COLO829 (cell line): ENCODE measurements around the gene TRIM41.
A peak's percentile ranks its signal among the peaks of the same experiment; 100 is the strongest.

Experiments used
- DNase-seq: peaks from one replicate; pipeline ENCODE4 v3.0.0; 2012; ENCODE audit warnings: low spot score

The TRIM41 gene

DNA sequence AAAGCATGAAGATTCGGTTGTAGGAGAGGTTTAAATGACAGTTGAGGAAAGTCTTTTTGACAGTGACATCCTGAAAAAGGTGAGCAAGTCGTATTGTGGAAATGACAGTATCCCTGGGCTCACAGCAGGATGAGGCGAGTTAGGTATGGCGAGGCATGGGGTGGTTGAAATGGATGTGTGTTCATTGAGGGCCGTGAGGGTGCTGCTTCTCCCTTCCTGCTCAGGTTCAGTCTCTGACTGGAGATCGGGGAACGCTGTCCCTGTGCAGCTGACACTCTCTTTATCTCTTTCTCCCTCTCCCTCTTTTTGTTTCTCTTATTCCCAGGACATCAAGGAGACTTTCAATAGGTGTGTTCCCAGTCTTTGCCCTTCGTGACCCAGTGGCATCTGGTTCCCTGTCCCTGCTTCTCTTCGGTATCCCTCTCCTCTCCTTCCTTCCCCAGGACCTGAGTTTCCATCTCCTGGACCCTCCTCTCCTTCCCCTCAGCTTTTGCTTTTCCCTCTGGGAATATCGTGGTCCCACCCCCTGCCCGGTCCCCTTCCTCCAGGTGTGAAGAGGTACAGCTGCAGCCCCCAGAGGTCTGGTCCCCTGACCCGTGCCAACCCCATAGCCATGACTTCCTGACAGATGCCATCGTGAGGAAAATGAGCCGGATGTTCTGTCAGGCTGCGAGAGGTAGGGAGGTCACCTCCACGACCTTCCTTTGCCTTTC is 10.2 kb downstream of the TRIM41 start:
- DNase-seq = no peak

DNA sequence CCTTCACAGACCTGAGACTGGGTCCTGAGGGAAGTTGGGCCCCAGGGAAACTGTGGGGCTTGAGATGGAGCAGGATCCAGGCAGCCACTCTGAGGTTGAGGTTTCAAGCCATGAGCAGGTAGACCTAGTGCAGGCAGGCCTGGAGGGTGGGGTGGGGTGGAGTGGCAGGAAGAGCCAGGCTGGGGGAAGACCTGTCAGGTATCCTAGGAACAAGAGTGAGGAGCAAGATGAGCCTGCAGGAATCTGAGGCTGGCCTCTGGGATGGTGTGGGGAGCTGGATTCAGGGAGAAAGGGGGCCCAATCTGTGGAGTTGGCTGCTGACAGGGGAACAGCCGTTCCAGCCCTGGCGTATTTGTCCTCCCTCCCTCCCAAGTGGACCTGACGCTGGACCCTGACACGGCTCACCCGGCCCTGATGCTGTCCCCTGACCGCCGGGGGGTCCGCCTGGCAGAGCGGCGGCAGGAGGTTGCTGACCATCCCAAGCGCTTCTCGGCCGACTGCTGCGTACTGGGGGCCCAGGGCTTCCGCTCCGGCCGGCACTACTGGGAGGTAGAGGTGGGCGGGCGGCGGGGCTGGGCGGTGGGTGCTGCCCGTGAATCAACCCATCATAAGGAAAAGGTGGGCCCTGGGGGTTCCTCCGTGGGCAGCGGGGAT is 10.8 kb downstream of the TRIM41 start:
- no peak for DNase-seq

DNA sequence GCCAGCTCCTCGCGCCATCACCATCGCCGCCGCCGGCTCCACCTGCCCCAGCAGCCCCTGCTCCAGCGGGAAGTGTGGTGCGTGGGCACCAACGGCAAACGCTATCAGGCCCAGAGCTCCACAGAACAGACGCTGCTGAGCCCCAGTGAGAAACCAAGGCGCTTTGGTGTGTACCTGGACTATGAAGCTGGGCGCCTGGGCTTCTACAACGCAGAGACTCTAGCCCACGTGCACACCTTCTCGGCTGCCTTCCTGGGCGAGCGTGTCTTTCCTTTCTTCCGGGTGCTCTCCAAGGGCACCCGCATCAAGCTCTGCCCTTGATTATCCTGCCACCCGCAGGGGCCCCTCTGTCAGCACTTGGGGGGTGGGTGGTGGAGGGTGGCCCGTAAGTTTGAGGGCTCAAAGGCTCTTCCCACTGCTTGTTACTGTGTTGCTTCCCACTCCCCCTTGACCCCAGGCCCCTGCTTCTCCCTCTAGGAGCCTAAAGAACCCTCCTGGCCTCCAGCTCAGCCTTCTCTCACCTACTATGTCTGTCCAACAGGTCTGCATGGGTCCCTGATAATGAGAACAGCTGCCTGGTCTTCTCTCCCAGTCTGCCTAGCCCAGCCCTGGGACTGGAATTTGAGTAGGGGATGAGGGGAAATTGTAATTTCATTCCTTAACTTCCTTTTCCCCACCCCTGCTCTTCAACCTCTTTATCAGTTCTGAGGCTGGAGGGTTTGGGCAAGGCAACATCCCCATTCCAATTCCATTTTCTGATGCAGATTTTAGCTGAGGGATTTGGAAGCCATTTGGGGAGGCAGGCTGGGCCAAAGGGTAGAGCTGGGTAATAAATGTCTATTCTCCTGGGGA is 11.6 kb downstream of the TRIM41 start:
- no peak for DNase-seq

DNA sequence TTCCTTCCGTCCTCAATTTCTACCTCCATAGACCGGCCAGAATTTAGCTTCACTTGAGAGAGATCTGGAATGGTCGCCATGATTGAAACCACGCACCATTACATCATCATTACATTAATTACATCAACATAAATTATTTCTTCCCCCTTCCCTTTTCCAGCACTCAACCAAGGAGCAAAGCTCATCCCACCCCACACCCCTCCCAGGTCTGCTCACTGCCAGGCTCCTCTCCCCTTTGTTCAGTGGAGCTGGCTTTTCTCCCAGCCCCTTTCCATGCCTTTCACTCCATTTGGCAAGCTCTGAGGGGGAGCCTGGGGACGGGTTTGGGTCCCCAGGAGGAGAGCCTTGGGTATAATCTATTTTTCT is 12.2 kb downstream of the TRIM41 start:
- DNase-seq = no peak

DNA sequence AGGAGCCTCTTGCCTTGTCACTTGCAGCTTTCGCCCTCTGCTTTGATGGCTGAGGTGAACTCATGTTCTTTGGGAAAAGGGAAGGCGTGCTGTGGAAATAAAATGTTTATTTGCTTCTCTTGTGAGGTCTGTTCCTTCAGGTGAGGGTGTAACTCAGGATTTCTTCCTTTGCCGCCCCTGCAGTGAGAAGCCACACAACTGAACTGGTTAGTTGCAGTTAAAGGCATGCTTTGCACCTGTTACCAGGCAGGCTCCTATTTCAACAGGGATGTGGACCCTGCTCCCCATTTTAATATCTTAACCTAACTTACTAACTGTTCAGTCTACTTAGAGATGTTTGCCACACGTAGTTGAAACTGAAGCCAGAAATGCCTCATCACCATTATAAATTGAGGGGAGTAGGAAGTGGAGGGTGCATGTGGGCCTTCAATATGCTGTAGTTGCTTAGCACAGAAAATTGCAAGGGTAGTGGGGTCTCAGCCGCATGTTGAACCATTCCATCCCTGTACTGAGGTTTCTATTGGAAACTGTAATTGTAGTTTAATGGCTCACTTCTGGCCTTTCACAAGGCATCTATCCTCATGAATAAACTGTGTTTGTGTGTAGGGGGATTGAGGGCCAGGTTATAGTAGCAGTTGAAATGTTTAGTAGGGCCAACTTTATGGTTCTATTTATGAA is 12.7 kb downstream of the TRIM41 start:
- DNase-seq = no peak

DNA sequence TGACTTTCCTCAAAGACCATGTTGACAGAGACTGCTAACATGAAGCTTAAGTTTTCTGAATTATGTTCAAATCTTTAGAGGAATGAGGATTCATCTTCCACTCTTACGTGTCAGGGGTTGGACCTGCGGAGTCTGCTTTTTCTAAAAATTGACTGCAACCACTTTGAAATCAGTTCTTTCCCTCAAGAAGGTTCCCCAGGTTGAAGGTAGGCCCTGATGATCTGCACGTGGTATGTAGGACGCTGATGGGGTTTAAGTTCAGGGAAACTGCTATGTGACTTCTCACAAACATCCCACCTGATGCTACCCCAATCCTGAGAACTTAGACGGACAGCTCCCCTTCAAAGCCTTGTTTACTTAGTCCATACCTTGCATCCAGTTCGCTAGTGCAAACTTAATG is 13.4 kb downstream of the TRIM41 start:
- DNase-seq = no peak

DNA sequence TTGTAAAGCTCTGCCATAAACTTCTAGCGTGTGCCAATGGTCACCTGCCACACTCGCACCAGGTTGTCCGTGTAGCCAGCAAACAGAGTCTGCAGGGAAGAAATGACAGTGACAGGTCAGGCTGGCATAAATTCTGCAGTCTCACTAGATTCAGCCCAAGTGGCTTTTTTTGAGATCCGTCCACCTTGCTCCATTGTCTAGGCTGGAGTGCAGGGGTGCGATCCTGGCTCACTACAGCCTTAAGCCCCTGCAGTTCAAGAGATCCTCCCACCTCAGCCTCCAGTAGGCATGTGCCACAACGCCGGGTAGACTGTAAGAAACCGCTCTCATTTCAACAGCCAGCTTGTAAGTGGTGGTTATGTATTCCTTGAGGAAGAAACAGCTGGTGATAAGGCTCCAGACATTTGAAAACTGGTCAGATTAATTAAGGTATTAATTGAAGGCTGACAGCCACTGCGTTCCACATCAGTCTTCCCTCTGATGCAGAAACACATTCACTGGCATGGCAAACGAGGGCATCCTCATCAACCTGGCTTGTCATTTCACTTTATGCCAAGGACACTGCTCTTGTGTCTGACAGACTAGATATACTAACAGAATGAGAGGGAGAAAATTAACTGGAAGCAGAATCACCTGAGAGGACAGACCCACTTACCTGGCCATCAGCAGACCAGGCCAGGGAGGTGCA is 14.0 kb downstream of the TRIM41 start:
- DNase-seq = no peak

DNA sequence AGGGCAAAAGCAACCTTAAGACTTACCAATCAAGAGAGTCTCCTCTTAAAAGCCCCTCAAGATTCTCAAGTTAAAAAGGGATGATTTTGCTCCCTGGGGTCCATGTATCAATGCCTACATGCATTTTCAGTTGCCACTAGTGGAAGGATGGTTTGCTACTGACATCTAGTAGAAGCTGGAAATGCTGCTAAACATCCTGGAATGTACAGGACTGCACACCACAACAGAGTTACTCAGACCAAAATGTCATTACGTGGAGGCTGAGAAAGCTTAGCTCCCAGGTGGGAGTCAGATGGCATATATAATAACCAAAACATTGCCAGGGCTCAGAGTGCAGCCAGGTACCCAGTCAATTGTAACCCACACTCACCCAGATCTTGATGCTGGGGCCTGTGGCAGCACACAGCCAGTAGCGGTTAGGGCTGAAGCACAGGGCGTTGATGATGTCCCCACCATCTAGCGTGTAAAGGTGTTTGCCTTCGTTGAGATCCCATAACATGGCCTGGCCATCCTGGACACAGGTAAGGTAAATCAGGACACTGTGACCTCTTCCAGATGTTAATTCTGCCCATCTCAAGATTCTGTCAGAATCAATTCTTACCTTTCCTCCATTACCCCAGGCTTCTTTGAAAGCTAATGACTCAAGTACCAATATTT is 14.8 kb downstream of the TRIM41 start:
- DNase-seq = no peak

DNA sequence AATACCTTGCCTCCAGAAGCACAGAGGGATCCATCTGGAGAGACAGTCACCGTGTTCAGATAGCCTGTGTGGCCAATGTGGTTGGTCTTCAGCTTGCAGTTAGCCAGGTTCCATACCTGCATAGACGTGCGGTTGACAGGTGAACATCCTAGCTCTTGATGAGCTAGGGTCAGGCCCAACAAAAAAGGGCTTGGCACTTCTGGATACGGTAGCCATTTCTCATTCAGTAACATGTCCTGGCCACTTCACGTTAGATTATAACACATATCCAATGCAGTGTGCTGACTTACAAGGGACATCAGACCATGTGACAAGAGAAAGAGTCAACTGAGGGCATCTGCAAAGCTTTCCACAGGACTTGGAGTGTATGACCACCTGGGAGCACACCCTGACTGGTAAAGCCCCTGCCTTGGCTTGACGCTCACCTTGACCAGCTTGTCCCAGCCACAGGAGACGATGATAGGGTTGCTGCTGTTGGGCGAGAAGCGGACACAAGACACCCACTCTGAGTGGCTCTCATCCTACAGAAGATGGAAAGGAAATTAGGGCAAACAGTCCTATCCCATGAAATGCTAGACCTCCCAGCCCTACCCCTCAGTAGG is 16.1 kb downstream of the TRIM41 start:
- no peak for DNase-seq

DNA sequence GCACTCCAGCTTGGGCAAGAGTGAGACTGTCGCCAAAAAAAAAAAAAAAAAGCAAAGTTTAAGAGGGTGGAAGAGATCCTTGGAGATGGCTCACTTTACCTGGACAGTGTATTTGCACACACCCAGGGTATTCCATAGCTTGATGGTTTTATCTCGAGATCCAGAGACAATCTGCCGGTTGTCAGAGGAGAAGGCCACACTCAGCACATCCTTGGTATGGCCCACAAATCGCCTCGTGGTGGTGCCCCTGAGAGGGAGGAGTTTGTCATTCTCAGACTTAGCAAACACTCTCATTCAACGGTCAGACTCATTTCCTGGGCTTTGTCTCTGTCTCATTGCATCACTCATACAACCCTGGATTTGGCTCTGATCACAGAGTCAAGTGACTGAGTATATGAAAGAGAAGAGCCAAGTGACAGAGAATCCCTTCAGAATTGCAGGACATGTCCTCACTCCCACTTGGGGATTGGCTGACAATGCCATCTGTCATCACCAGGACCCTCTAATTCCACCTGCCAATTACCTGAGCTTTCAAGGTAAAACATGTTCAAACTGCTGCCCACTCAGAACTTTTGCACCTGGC is 18.4 kb downstream of the TRIM41 start:
- no peak for DNase-seq

DNA sequence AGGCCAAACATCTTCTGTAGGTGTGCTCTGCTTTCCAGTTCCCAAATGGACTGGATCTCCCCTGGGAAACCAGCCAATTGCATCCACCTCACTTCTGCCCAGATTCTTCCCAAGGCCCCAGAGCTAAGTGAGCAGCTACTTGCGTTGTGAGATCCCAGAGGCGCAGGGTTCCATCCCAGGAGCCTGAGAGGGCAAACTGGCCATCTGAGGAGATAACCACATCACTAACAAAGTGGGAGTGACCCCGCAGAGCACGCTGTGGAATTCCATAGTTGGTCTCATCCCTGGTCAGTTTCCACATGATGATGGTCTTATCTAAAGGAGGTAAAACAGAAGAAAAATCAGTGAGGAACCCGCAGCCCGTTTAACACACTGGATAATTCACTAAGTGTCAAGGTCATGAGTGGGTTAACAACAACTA is 19.0 kb downstream of the TRIM41 start:
- DNase-seq = no peak

DNA sequence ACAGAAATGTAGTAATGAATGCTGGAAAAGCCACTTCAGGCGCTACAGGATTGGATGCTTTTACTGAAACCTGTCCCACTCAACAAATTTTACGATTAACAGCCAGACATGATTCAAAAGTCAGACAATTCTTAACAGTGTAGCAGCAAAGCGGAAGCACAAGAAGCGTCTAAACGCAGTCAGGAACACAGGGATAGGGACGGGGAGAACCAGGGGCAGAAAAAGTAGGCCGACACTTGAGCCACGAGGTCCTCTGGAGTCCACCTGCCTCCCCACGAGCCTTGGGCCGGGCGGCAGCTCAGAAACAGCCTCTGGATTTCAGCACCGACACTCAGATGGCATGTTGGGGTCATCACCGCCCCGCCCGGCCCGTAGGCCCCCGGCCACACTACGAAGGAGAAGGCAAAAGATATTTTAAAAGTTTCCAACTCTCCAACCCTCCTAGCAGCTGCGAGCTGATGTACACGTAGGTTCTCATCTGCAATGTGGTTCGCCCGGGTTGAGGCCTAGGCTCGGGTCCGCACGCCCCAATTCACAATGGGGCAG is 20.0 kb downstream of the TRIM41 start:
- DNase-seq = no peak

DNA sequence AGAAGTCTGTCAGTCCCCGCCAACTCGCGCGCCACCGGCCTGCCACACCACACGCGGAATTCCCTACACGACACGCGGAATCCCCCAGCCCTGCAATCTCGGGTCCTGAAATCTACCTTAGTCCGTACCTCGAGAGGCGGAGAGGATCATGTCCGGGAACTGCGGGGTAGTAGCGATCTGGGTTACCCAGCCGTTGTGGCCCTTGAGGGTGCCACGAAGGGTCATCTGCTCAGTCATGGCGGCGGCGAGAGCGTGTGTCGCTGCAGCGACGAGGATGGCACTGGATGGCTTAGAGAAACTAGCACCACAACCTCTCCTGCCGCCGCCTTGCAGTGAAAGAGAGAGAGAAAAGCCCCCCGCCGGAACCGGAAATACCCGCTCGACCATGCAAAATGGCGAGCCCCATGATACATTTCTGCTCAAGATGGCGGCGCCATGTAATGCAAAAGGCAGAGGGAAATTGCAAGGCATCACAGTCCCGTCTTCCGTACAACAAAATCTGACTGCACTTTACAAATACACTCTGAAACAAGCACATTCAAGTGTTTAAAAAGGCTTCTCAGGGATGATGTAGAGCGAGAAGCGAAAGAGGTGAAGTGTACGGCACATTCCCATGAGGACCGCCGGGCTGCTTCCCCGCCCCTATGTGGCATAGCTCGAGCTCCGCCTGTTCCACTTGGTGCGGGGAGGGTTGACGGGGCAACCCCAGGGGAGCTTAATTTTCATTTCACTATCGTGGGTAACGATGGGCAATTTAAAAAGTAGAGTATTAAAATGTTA is 20.7 kb downstream of the TRIM41 start, which contains the start of gene RACK1:
Gene RACK1 (minus strand): TSS at position 343 of the 780 bp plus-strand sequence. CDS start 106 bp downstream, at position 237.
- peak; percentile 82 for DNase-seq

DNA sequence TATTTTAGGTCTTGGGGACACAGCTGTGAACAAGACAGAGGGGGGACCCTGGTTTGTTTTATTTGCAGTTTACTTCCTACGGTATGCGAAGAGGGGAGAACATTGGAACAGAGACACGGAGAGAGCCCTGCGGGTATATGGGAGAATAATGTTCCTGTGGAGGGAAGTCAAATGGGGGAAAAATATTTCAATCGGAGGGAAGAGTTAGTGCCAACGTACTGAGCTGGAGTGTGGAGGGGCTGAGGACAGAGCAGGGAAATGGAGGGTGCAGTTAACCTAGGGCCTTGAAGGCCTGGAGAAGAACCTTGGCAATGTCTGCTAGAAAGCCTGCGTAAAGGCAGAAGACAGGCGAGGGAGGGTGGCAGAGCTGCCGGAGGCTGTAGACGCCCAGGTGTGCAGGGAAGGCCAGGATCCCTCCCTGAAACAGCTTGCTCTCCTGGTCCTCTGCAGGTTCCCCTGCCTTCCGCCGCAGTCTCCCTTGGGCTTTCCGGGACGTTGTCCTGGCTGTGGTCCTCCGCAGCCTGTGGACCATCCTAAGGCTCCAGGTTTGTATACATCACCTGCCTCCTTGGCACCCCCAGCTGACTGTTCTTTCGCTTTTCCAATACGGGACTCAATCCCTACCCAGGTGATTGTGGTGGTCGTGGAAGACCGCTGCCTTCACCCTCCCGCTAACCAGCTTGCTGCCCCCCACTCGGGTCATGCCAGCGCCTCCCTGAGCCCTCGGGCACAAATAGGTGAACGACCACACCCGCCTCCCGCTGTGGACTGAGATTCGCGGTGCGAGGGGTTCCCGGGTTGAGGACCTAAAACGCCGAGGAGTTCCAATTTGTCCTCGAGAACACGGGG is 22.6 kb downstream of the TRIM41 start:
- DNase-seq = no peak

DNA sequence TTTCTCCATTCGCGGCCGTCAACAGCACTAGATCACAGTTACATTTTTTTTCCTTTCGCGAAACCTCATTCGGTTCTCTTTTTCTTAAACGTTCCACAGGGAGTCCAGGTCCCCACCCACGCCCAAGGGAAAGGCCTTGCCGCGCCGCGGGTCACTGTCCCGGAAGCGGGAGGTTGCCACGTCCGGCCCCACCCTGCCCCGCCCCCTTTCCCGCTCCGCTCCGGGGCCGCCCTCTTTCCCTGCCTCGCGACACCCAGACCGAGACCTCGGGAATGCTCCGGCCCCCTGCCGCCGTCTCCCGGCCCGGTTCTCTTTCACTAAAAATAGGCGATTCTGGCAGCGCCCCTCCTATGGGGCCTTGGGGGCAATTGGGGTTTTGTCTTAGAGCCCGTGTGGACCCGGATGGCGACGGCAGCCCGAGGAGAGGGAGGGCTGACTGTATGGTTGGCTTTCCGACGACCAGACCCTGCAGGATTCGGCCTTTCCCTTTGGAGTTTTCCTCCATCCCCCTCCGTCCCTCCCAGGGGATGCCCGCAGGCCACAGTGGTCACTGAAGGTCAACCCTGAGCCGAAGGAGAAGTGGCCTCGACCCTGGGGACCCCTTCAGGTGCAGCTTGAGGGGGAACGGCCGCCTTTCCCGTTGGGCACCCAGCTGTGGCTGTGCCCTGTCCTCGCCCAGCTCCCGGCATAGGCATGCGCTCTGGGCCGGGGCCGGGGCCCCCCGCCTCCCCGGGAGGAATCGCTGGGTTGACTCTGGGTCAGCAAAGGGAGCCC is 23.4 kb downstream of the TRIM41 start:
- DNase-seq = peak; percentile 65

DNA sequence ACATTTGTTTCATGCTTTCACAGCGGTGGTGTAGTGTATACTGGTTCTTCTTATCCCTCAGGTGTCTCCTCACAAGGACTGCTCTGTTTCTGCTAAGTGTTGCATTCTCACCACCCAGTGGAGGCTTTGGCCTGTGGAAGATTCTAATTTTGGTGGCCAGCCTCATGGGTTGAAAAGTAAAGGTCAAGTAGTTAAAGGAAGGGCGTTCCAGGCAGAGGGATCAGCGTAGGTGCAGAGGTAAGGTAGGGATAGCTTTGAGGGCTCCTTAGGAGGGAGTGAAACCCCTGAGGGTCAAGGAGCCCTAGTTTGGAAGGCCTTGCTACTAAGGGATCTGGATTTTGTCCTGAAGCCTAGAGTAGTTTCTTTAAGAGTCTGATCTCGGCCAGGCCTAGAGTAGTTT is 25.2 kb downstream of the TRIM41 start:
- DNase-seq = no peak

DNA sequence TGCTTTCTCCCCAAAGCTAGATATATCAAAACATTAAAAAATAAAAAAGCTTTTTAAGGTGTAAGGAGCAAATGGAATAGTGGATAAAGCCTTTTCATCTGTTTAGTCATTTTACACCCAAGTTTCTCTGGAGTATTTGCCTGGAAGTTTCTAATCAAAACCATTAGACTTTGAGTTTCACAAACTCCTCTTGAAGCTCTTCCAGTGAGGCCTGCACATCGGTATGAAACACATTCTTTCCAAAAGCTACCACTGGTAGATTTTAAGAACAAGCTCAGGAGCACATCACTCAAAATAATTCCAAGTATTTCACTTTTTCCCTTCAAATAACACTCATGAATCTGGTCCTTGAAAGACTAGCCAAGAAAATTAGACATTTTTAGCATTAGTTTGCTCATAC is 32.2 kb downstream of the TRIM41 start:
- no peak for DNase-seq
